Cardiac muscle cell (in vitro differentiated cells and primary cell): ENCODE data around the gene MRPL18. TPM values are rescaled to one million over a fixed set of nuclear protein-coding genes. Genes with fewer than 3 reads are reported as not detected.
"Not testable (repeated sequence)": the region's sequence is repeated elsewhere in the genome, so short reads cannot be mapped to it uniquely, and the experiment has no call there.

ENCODE experiments used
- DNase-seq, 2 donors: peaks; one replicate each; pipeline versions ENCODE4 v3.0.0 to v3.0.0-alpha.2; 2010 to 2017; ENCODE audit warnings: low read depth in 1 of 2, low spot score in 1 of 2
- H3K27ac ChIP-seq: fragments of 200-600 bp; sonication (generic); 2 replicates; pipeline ENCODE4 v1.5.1; 2016
- H3K27me3 ChIP-seq: fragments of 200-600 bp; sonication (generic); 2 replicates; pipeline ENCODE4 v1.6.0; 2016; ENCODE audit warnings: control low read depth
- H3K36me3 ChIP-seq: fragments of 200-600 bp; sonication (generic); 2 replicates; pipeline ENCODE4 v1.5.1; 2016; ENCODE audit warnings: control low read depth
- H3K4me1 ChIP-seq: fragments of 200-600 bp; sonication (generic); 2 replicates; pipeline ENCODE4 v1.8.1; 2017; ENCODE audit warnings: low read depth, mild to moderate bottlenecking, mixed run types
- H3K4me3 ChIP-seq: fragments of 200-600 bp; sonication (generic); 2 replicates; pipeline ENCODE4 v1.5.1; 2016; ENCODE audit warnings: mild to moderate bottlenecking
- H3K9me3 ChIP-seq: fragments of 200-600 bp; sonication (generic); 2 replicates; pipeline ENCODE4 v1.5.1; 2017; ENCODE audit warnings: low read depth, mild to moderate bottlenecking, control low read depth
- polyA plus RNA-seq: library from polyadenylated mRNA; unstranded; fragments of >200 nt; fragmentation: Nextera tagmentation; extraction: Ambion mirVana; gene quantifications from 2 replicates; pipeline ENCODE4 v1.2.1, GENCODE V29; 2016
- total RNA-seq: library from RNA; depleted of rRNA; stranded (reverse); fragments of >200 nt; gene quantifications from 2 replicates; pipeline ENCODE4 v1.2.3, GENCODE V29; 2016
- TF ChIP-seq, protein P1 (sequence below): IDR thresholded peaks from 2 replicates; pipeline ENCODE4 v1.5.1; 2012; ENCODE audit warnings: low read depth, mild to moderate bottlenecking, low read length

MRPL18 gene
- total and polyA plus RNA-seq, 2 experiments from 2014 or later = 50.5 to 75.6 TPM

DNA sequence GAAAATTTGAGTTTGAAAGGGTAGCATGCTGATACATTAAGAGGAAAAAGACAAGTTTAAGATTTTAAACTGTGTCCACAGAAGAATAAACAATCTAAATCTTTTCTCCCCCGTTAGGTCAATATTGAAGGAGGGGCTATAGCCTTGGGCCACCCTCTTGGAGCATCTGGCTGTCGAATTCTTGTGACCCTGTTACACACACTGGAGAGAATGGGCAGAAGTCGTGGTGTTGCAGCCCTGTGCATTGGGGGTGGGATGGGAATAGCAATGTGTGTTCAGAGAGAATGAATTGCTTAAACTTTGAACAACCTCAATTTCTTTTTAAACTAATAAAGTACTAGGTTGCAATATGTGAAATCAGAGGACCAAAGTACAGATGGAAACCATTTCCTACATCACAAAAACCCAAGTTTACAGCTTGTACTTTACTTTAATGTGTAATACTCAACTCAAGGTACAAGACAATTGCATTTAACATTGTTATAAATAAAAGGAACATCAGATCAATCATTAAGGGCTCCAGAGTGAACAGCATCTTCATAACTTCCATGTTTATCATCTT lies 11.6 kb upstream of the MRPL18 start:
- H3K4me3 ChIP-seq = no peak overlapping the region
- peaks cover 82% of the 10 kb centered on the region for H3K36me3 ChIP-seq
- no peaks in the 10 kb centered on the region for H3K9me3 ChIP-seq
- DNase-seq = no peak
- no peaks in the 10 kb centered on the region for H3K27me3 ChIP-seq
- no peaks in the 10 kb centered on the region for H3K4me1 ChIP-seq
- TF ChIP-seq, protein P1, sequence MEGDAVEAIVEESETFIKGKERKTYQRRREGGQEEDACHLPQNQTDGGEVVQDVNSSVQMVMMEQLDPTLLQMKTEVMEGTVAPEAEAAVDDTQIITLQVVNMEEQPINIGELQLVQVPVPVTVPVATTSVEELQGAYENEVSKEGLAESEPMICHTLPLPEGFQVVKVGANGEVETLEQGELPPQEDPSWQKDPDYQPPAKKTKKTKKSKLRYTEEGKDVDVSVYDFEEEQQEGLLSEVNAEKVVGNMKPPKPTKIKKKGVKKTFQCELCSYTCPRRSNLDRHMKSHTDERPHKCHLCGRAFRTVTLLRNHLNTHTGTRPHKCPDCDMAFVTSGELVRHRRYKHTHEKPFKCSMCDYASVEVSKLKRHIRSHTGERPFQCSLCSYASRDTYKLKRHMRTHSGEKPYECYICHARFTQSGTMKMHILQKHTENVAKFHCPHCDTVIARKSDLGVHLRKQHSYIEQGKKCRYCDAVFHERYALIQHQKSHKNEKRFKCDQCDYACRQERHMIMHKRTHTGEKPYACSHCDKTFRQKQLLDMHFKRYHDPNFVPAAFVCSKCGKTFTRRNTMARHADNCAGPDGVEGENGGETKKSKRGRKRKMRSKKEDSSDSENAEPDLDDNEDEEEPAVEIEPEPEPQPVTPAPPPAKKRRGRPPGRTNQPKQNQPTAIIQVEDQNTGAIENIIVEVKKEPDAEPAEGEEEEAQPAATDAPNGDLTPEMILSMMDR = no peak
- no peak overlapping the region for H3K27ac ChIP-seq

- H3K9me3 ChIP-seq = no peaks in the 10 kb centered on the region
- H3K27me3 ChIP-seq = no peaks in the 10 kb centered on the region
- TF ChIP-seq, protein P1 = no peak
- H3K27ac ChIP-seq = peak overlapping the region; percentile 87
- H3K4me1 ChIP-seq = peaks cover 17% of the 10 kb centered on the region
- H3K36me3 ChIP-seq = peaks cover 49% of the 10 kb centered on the region
- peak overlapping the region; percentile 99 for H3K4me3 ChIP-seq
- DNase-seq = no peak
Observed at GRCh38 chr6:159788276-159788675, 2.0 kb upstream of the MRPL18 start.

- Histone ChIP-seq H3K27me3 (no peaks in the 10 kb centered on the region), H3K4me1 (peaks cover 17% of the 10 kb centered on the region), H3K4me3 (peak overlapping the region; percentile 99), H3K27ac (peak overlapping the region; percentile 87), H3K36me3 (peaks cover 43% of the 10 kb centered on the region), H3K9me3 (no peaks in the 10 kb centered on the region)
- peak; percentile 52 to 79 for DNase-seq
- TF ChIP-seq, protein P1 = no peak
Observed at GRCh38 chr6:159788753-159789376, 1.4 kb upstream of the MRPL18 start.

- peak within 1 kb of the TSS; percentile 98 for H3K27ac ChIP-seq
- peaks cover 17% of the 10 kb centered on the region for H3K4me1 ChIP-seq
- peaks cover 36% of the 10 kb centered on the region for H3K36me3 ChIP-seq
- H3K4me3 ChIP-seq = peak within 1 kb of the TSS; percentile 99
- DNase-seq = peak; percentile 100
- H3K9me3 ChIP-seq = no peaks in the 10 kb centered on the region
- TF ChIP-seq, protein P1 = no peak
- no peaks in the 10 kb centered on the region for H3K27me3 ChIP-seq
Observed at GRCh38 chr6:159789377-159790148, 704 bp upstream of the MRPL18 start, which contains the start of gene TCP1. TSS of gene TCP1 (minus strand) at chr6:159789602. CDS start at chr6:159789468, 134 bp downstream.

DNA sequence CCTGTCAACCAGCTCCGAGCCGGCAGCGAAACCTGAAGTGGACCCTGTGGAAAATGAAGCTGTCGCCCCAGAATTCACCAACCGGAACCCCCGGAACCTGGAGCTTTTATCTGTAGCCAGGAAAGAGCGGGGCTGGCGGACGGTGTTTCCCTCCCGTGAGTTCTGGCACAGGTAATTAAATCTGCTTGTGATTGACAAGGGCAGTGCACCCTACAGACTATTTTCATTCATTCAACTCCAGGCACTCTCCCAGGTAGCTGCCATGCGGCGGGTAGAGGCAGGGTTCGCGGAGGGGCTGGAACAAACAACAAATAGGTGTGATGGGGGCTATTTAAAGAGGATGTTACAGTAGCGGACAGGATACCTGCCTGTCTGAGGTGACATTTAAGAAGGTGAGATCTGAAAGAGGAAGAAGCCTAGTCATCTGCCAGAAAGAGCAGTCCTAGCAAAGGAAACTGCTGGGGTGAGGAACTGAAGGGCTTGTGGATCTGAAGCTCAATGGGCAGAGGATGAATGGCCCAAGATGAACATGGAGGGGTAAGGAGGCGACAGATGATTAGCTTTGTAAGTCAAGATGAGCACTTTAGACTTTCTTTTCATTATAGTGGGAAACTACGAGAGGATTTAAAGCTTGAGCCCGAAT lies 810 bp downstream of the MRPL18 start:
- Histone ChIP-seq H3K27me3 (no peaks in the 10 kb centered on the region), H3K27ac (peak overlapping the region; percentile 98), H3K9me3 (no peaks in the 10 kb centered on the region), H3K4me1 (peaks cover 17% of the 10 kb centered on the region), H3K4me3 (peak overlapping the region; percentile 99), H3K36me3 (peaks cover 21% of the 10 kb centered on the region)
- DNase-seq = peak in 1 of 2 donors; percentile 3
- TF ChIP-seq, protein P1 = no peak

DNA sequence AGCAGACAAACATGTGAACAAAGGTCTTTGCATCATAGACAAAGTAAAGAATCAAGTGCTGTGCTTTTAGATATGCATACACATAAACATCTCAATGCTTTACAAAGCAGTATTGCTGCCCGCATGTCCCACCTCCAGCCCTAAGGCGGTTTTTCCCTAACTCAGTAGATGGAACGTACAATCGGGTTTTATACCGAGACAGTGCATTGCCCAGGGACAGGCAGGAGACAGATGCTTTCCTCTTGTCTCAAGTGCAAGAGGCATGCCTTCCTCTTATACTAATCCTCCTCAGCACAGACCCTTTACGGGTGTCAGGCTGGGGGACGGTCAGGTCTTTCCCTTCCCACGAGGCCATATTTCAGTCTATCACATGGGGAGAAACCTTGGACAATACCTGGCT lies 4.7 kb downstream of the MRPL18 start:
- peaks cover 26% of the 10 kb centered on the region for H3K36me3 ChIP-seq
- H3K27me3 ChIP-seq, H3K9me3 ChIP-seq, H3K4me1 ChIP-seq, H3K4me3 ChIP-seq, DNase-seq, H3K27ac ChIP-seq: not testable (repeated sequence)
